ENCODE measurements around the gene SCLY. TPM values are rescaled to one million over a fixed set of nuclear protein-coding genes. Genes with fewer than 3 reads are reported as not detected.

Gene SCLY
- total RNA-seq, 4 donors from 2014 or later, result 5.5 to 14.5 (median 9.6) TPM

GRCh38 chr2:238040918-238041317 lies 19.9 kb upstream of the SCLY start:
- TF ChIP-seq POLR2A (IDR thresholded peaks at IDR 0.05), result no peak
- TF ChIP-seq CTCF (IDR thresholded peaks at IDR 0.05), result no peak
- no peak for TF ChIP-seq POLR2AphosphoS5 (IDR thresholded peaks at IDR 0.05)
- no peak for TF ChIP-seq EP300 (IDR thresholded peaks at IDR 0.05)
- Histone ChIP-seq H3K27me3 (no peaks in the 10 kb centered on the region), H3K4me1 (peaks cover 3% of the 10 kb centered on the region), H3K36me3 (peaks cover 55% of the 10 kb centered on the region), H3K4me3 (no peak overlapping the region), H3K9me3 (no peaks in the 10 kb centered on the region), H3K27ac (no peak overlapping the region)
- peak in 1 of 2 donors; percentile 54 for DNase-seq (ENCODE audit: low spot score in 2 of 2)
- WGBS, result 89% methylated on average over 9 of the region's 9 CpGs

- 94% methylated on average over 4 of the region's 5 CpGs for WGBS
- Histone ChIP-seq H3K4me3 (no peak overlapping the region), H3K36me3 (peaks cover 46% of the 10 kb centered on the region), H3K27me3 (no peaks in the 10 kb centered on the region), H3K9me3 (no peaks in the 10 kb centered on the region), H3K27ac (no peak overlapping the region), H3K4me1 (peaks cover 3% of the 10 kb centered on the region)
- TF ChIP-seq EP300 (IDR thresholded peaks at IDR 0.05), result no peak
- TF ChIP-seq POLR2A (IDR thresholded peaks at IDR 0.05), result no peak
- TF ChIP-seq CTCF (IDR thresholded peaks at IDR 0.05), result no peak
- no peak for TF ChIP-seq POLR2AphosphoS5 (IDR thresholded peaks at IDR 0.05)
- DNase-seq (ENCODE audit: low spot score in 2 of 2), result no peak
These were observed 18.7 kb upstream of the SCLY start for GRCh38 chr2:238042090-238042489.

GRCh38 chr2:238042849-238043584 lies 17.8 kb upstream of the SCLY start:
- Histone ChIP-seq H3K36me3 (peaks cover 37% of the 10 kb centered on the region), H3K9me3 (peaks cover 3% of the 10 kb centered on the region), H3K27me3 (no peaks in the 10 kb centered on the region), H3K4me1 (peaks cover 3% of the 10 kb centered on the region), H3K4me3 (no peak overlapping the region), H3K27ac (no peak overlapping the region)
- 71% methylated on average over 6 of the region's 6 CpGs for WGBS
- DNase-seq (ENCODE audit: low spot score in 2 of 2), result peak in 1 of 2 donors; percentile 48
- TF ChIP-seq EP300 (IDR thresholded peaks at IDR 0.05) (no peak), CTCF (IDR thresholded peaks at IDR 0.05) (no peak), POLR2AphosphoS5 (IDR thresholded peaks at IDR 0.05) (no peak), POLR2A (IDR thresholded peaks at IDR 0.05) (no peak)

DNA sequence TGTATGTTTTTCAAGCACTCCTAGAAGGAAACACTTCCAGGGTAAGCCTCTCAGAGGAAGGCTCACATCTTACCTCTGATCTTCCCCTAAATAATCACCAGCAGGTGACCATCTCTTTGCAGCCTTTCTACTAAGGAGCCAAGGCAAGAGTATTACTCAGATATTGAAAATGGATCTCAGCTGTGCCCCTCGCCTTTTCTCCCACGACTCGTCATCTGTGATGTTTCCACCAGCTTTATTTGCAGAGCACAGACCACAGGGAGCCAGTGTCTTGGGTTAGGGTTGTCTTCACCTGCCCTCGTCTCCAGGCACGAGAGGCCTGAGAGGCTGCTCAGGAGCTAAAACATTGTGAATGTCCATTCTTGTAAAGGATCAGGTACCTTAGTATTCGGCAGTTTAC lies 16.9 kb upstream of the SCLY start:
- H3K4me3 ChIP-seq, result no peak overlapping the region
- no peak overlapping the region for H3K27ac ChIP-seq
- H3K9me3 ChIP-seq, result peaks cover 8% of the 10 kb centered on the region
- peaks cover 3% of the 10 kb centered on the region for H3K4me1 ChIP-seq
- WGBS, result 92% methylated on average over 6 of the region's 6 CpGs
- H3K36me3 ChIP-seq, result peaks cover 32% of the 10 kb centered on the region
- TF ChIP-seq CTCF (IDR thresholded peaks at IDR 0.05), result no peak
- TF ChIP-seq POLR2A (IDR thresholded peaks at IDR 0.05), result no peak
- TF ChIP-seq EP300 (IDR thresholded peaks at IDR 0.05), result no peak
- no peak for TF ChIP-seq POLR2AphosphoS5 (IDR thresholded peaks at IDR 0.05)
- DNase-seq (ENCODE audit: low spot score in 2 of 2), result no peak
- no peaks in the 10 kb centered on the region for H3K27me3 ChIP-seq

GRCh38 chr2:238045575-238045974 lies 15.2 kb upstream of the SCLY start:
- no peak for TF ChIP-seq EP300 (IDR thresholded peaks at IDR 0.05)
- TF ChIP-seq CTCF (IDR thresholded peaks at IDR 0.05), result no peak
- TF ChIP-seq POLR2A (IDR thresholded peaks at IDR 0.05), result no peak
- TF ChIP-seq POLR2AphosphoS5 (IDR thresholded peaks at IDR 0.05), result no peak
- Histone ChIP-seq H3K4me3 (no peak overlapping the region), H3K36me3 (peaks cover 26% of the 10 kb centered on the region), H3K9me3 (peaks cover 8% of the 10 kb centered on the region), H3K27ac (no peak overlapping the region), H3K4me1 (peaks cover 3% of the 10 kb centered on the region), H3K27me3 (no peaks in the 10 kb centered on the region)
- DNase-seq (ENCODE audit: low spot score in 2 of 2), result no peak

Measured in suprapubic skin (tissue), 4 donors.